HepG2 (cell line): ENCODE results near the gene ATOSB. TPM values are rescaled to one million over a fixed set of nuclear protein-coding genes. Genes with fewer than 3 reads are reported as not detected.

Source experiments
- ATAC-seq: fragments of 200-7000 bp; cut with Tn5 transposase; 3 replicates; pipeline ENCODE4 v1.9.1; 2020; ENCODE audit warnings: mild to moderate bottlenecking, moderate library complexity
- BruUV-seq: library from RNA; stranded (reverse); fragments of 400-500 nt; replicated peaks from 2 replicates; lab custom pipeline; 2021; lab: Mats Ljungman, UMichigan
- CTCF ChIA-PET: fragments of 300-600 bp; formaldehyde crosslinking; extraction: SDS; loops from one replicate; lab custom pipeline; 2021; ENCODE audit warnings: low total read pairs, inconsistent platforms, low intra/inter-chr PET ratio; lab: Yijun Ruan, JAX
- POLR2A ChIA-PET: fragments of 350-600 bp; sonication (Branson Sonifier 250); formaldehyde crosslinking; loops from one replicate; lab custom pipeline; 2020; ENCODE audit warnings: antibody characterized with exemption, inconsistent platforms; lab: Yijun Ruan, JAX
- DNase-seq: peaks from one replicate; pipeline ENCODE4 v3.0.0-alpha.2; 2015; ENCODE audit warnings: low spot score
- FAIRE-seq: peaks from 3 replicates; lab custom pipeline; 2011; peaks lifted over from hg19 to GRCh38; lab: Jason Lieb, UNC
- H2AFZ ChIP-seq: one replicate; pipeline ENCODE4 v1.6.1; 2011; ENCODE audit warnings: low read length, inconsistent platforms
- H3K27ac ChIP-seq: fragments of 300-600 bp; 3 replicates; pipeline ENCODE4 v1.8.0; 2011; ENCODE audit warnings: mixed run types, mild to moderate bottlenecking, mixed read lengths, low read length, inconsistent platforms; ENCODE audit not compliant: insufficient read depth; ENCODE audit errors: extremely low read length
- H3K27me3 ChIP-seq, 2 experiments: fragments of 200-600 bp in 1 of 2; 2 replicates in 1 of 2; 3 replicates in 1 of 2; pipeline versions ENCODE4 v1.6.0 to v1.8.0; 2011; ENCODE audit warnings: low read length in 2 of 2, mild to moderate bottlenecking in 2 of 2, moderate library complexity in 2 of 2, inconsistent platforms in 1 of 2; ENCODE audit not compliant: insufficient read depth in 2 of 2, control insufficient read depth in 1 of 2
- H3K36me3 ChIP-seq, 2 experiments: fragments of 200-600 bp in 1 of 2; replicated peaks in 1 of 2; 2 replicates in 1 of 2; 3 replicates in 1 of 2; pipeline versions ENCODE4 v1.5.1 to v1.8.0; 2011; ENCODE audit warnings: low read length in 2 of 2, inconsistent platforms in 1 of 2; ENCODE audit not compliant: insufficient read depth in 2 of 2, control insufficient read depth in 1 of 2
- H3K4me1 ChIP-seq: 2 replicates; pipeline ENCODE4 v1.5.1; 2012; ENCODE audit warnings: low read length, inconsistent platforms; ENCODE audit not compliant: insufficient read depth
- H3K4me2 ChIP-seq: 2 replicates; pipeline ENCODE4 v1.6.0; 2011; ENCODE audit warnings: low read depth, low read length, inconsistent platforms
- H3K4me3 ChIP-seq, 3 experiments: fragments of 200-600 bp in 1 of 3; sonication (generic), shearing (Covaris generic) in 1 of 3; replicated peaks in 1 of 3; 2 replicates each; pipeline ENCODE4 v1.5.1; 2011 to 2016; ENCODE audit warnings: low read length in 3 of 3, inconsistent platforms in 2 of 3, low read depth in 2 of 3, mild to moderate bottlenecking in 2 of 3, control low read depth in 1 of 3, mixed read lengths in 1 of 3; ENCODE audit not compliant: insufficient read depth in 1 of 3
- H3K79me2 ChIP-seq: one replicate; pipeline ENCODE4 v1.6.1; 2011; ENCODE audit warnings: low read length, inconsistent platforms; ENCODE audit not compliant: insufficient read depth
- H3K9ac ChIP-seq: 2 replicates; pipeline ENCODE4 v1.6.0; 2011; ENCODE audit warnings: mild to moderate bottlenecking, low read depth, low read length, inconsistent platforms; ENCODE audit not compliant: insufficient read depth
- H3K9me3 ChIP-seq: 2 replicates; pipeline ENCODE4 v1.5.1; 2012; ENCODE audit warnings: mild to moderate bottlenecking, low read length
- H4K20me1 ChIP-seq: 2 replicates; pipeline ENCODE4 v1.6.0; 2011; ENCODE audit warnings: inconsistent platforms, mild to moderate bottlenecking, low read length, moderate library complexity; ENCODE audit not compliant: insufficient read depth
- ARID3A ChIP-seq: IDR thresholded peaks from 2 replicates; pipeline ENCODE4 v1.6.1; 2012; ENCODE audit warnings: low read depth, low read length, improper control_type of control experiment
- CCDC6 ChIP-seq: sonication (generic); formaldehyde crosslinking; IDR thresholded peaks from 2 replicates; pipeline ENCODE4 v1.8.1; 2022; ENCODE audit warnings: mild to moderate bottlenecking, missing genetic modification reagents, moderate library complexity
- CHD4 ChIP-seq: fragments of 200-600 bp; sonication (generic); IDR thresholded peaks from 2 replicates; pipeline ENCODE4 v1.7.0; 2017; ENCODE audit warnings: mild to moderate bottlenecking, low read length, borderline replicate concordance
- DMAP1 ChIP-seq: IDR thresholded peaks from 2 replicates; pipeline ENCODE4 v1.6.1; 2016
- HCFC1 ChIP-seq: fragments of 150-350 bp; IDR thresholded peaks from 2 replicates; pipeline ENCODE4 v1.6.1; 2014; ENCODE audit warnings: low read depth, low read length
- IKZF4 ChIP-seq: sonication (generic); formaldehyde crosslinking; IDR thresholded peaks from 2 replicates; pipeline ENCODE4 v1.5.1; 2020; ENCODE audit warnings: borderline replicate concordance, mild to moderate bottlenecking, low read depth, missing genetic modification reagents; ENCODE audit errors: not compliant biosample characterization
- MIER3 ChIP-seq: IDR thresholded peaks from 2 replicates; pipeline ENCODE4 v1.6.1; 2016; ENCODE audit warnings: missing compliant biosample characterization, borderline replicate concordance
- NFKBIZ ChIP-seq: IDR thresholded peaks from 2 replicates; pipeline ENCODE4 v1.6.1; 2018; ENCODE audit warnings: missing genetic modification reagents, missing compliant biosample characterization
- SRSF4 ChIP-seq: fragments of 200-400 bp; formaldehyde crosslinking; IDR thresholded peaks from one replicate; pipeline ENCODE4 v1.6.1; 2018; ENCODE audit warnings: mild to moderate bottlenecking, low read depth, low read length, moderate library complexity; ENCODE audit not compliant: poor library complexity, severe bottlenecking
- ZBTB7A ChIP-seq: sonication (generic); formaldehyde crosslinking; IDR thresholded peaks from 2 replicates; pipeline ENCODE4 v1.8.0; 2022; ENCODE audit warnings: mild to moderate bottlenecking, missing genetic modification reagents
- ZNF296 ChIP-seq: sonication (generic); formaldehyde crosslinking; conservative IDR thresholded peaks from 2 replicates; pipeline ENCODE4 v1.5.0; 2020; ENCODE audit warnings: mild to moderate bottlenecking, missing genetic modification reagents
- ZSCAN22 ChIP-seq: sonication (generic); formaldehyde crosslinking; IDR thresholded peaks from 2 replicates; pipeline ENCODE4 v1.4.0; 2020; ENCODE audit warnings: mild to moderate bottlenecking, missing genetic modification reagents
- WGBS: methylation state at CpG from one replicate; pipeline ENCODE4 v1.1.6; 2017; ENCODE audit warnings: low lambda C conversion rate; 5-methylcytosine and 5-hydroxymethylcytosine counted together
- in situ Hi-C: cut with HindIII; loops from 2 replicates; pipeline ENCODE4 v1.10.0; 2017; ENCODE audit warnings: low pct_unique_long_range_greater_than_20kb; ENCODE audit not compliant: extremely low pct_ligation_motif_present
- intact Hi-C: fragments of 100-400 bp; cut with micrococcal nuclease; formaldehyde crosslinking; loops from one replicate; pipeline ENCODE4 v1.10.0; 2022; ENCODE audit not compliant: unreplicated experiment
- polyA plus RNA-seq, 8 experiments: library from polyadenylated mRNA; depleted of rRNA in 3 of 8; stranded (reverse) in 7 of 8; unstranded in 1 of 8; fragments of >200 nt; fragmentation: Illumina TruSeq in 4 of 8; extraction: Trizol in 4 of 8; gene quantifications; 2 replicates each; pipeline versions ENCODE4 v1.2.1 to v1.2.3, GENCODE V29; 2011 to 2016; ENCODE audit warnings: low read depth in 4 of 8, missing spikeins in 1 of 8, mixed read lengths in 1 of 8; ENCODE audit not compliant: insufficient read depth in 1 of 8
- total RNA-seq, 5 experiments: library from RNA; depleted of rRNA; stranded (reverse); fragments of >200 nt; fragmentation: Illumina TruSeq; extraction: Trizol; gene quantifications; 2 replicates each; pipeline ENCODE4 v1.2.3, GENCODE V29; 2016; ENCODE audit warnings: low read depth in 1 of 5
- TF ChIP-seq, protein P1 (sequence below): sonication (generic); formaldehyde crosslinking; IDR thresholded peaks from 2 replicates; pipeline ENCODE4 v1.4.0; 2020; ENCODE audit warnings: missing genetic modification reagents
- TF ChIP-seq, protein P2 (sequence below): sonication (generic); formaldehyde crosslinking; IDR thresholded peaks from 2 replicates; pipeline ENCODE4 v1.5.0; 2020; ENCODE audit warnings: mild to moderate bottlenecking, low read depth, missing genetic modification reagents, borderline replicate concordance

ATOSB gene
- total and polyA plus RNA-seq, 2 of the 13 experiments (the other 11 are each of a cell fraction or from before 2014, with no cell fraction given): 1.9 to 6.4 TPM

DNA sequence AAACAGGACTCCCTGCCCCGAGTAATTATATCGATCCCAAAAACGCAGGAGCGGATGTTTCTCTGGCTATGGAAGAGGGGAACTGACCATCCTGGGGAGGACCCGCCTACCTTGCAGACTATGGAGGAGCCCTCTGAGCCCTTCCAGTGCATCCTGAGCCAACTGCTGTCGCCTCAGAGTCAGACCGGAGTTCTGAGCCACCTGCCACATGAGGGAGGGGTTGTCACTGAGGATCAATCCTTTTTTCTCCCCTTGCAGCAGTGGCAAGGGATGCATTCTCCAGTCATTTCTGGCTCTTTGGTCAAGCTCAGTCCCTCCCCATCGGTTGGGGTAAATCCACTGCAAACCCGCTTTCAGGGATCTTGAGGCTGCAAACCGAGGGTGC, 36.6 kb downstream of the ATOSB start:
- Histone ChIP-seq H3K36me3 (peaks cover 4 to 21% of the 10 kb centered on the region in 2 experiments; a peak in 4 of 5 replicates), H4K20me1 (no peaks in the 10 kb centered on the region), H3K27me3 (no peaks in the 10 kb centered on the region; a peak in 1 of 5 replicates), H3K79me2 (peaks cover 26% of the 10 kb centered on the region), H3K4me2 (peak overlapping the region; percentile 97), H2AFZ (no peak overlapping the region), H3K9me3 (no peaks in the 10 kb centered on the region), H3K9ac (peak overlapping the region; percentile 75), H3K4me1 (peaks cover 23% of the 10 kb centered on the region), H3K4me3 (peak overlapping the region; percentile 78 to 79 (median 78)), H3K27ac (peak overlapping the region; percentile 76)
- TSS peak; percentile 53 for BruUV-seq
- peak; percentile 3; the same call in 1 of the 2 replicates for TF ChIP-seq CCDC6 (CRISPR knock-in tag)
- TF ChIP-seq, protein P1, sequence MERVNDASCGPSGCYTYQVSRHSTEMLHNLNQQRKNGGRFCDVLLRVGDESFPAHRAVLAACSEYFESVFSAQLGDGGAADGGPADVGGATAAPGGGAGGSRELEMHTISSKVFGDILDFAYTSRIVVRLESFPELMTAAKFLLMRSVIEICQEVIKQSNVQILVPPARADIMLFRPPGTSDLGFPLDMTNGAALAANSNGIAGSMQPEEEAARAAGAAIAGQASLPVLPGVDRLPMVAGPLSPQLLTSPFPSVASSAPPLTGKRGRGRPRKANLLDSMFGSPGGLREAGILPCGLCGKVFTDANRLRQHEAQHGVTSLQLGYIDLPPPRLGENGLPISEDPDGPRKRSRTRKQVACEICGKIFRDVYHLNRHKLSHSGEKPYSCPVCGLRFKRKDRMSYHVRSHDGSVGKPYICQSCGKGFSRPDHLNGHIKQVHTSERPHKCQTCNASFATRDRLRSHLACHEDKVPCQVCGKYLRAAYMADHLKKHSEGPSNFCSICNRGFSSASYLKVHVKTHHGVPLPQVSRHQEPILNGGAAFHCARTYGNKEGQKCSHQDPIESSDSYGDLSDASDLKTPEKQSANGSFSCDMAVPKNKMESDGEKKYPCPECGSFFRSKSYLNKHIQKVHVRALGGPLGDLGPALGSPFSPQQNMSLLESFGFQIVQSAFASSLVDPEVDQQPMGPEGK (CRISPR knock-in tag): no peak
- TF ChIP-seq ZNF296 (CRISPR knock-in tag): 0 out of 2 replicates have a peak, but pooled peaks have one; percentile 51
- 0 out of 2 replicates have a peak, but pooled peaks have one; percentile 26 for TF ChIP-seq ZBTB7A (CRISPR knock-in tag)
- peak; percentile 35 for ATAC-seq
- intact Hi-C loops (no loop called here), in situ Hi-C loops (no loop called here)
- no peak for FAIRE-seq
- ChIA-PET CTCF (no interaction called here), POLR2A (interaction anchor here (1.0 to 2.5 kb wide), 10 partner anchors 9 to 37 kb away, joined by 3 to 23 read pairs (median 8); partner anchors contain the start of genes ATOSB, PIGO and STOML2)
- WGBS: no CpG with 5 or more reads among the region's 10 CpGs
- no peak for DNase-seq

DNA sequence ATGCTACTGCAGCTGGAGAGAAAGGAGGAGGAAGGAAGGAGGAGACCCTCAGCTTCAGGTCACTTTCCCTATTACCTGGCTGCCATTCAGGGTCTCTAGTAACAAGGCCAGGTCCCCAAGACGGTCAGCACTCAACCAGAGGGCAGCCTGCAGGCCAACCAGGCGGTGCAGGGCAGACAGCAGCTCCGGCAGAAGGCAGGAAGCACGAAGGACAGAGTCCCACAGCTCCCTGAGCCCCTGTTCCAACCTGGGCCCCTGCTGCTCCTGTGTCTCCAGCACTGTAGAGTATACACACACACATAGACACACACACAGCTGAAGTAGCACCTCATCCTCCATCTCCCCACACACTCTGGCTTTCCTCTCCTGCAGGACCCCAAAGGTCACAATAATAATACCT, 37.6 kb downstream of the ATOSB start:
- CTCF ChIA-PET: no interaction called here
- TF ChIP-seq MIER3 (CRISPR knock-in tag): no peak
- no peak for TF ChIP-seq IKZF4 (CRISPR knock-in tag)
- no peak for TF ChIP-seq ARID3A
- no peak for TF ChIP-seq CHD4
- no peak for TF ChIP-seq DMAP1 (CRISPR knock-in tag)
- no peak for TF ChIP-seq ZSCAN22 (CRISPR knock-in tag)
- no peak for TF ChIP-seq HCFC1
- no peak for TF ChIP-seq SRSF4
- no peak for TF ChIP-seq NFKBIZ (CRISPR knock-in tag)
- TF ChIP-seq, protein P2, sequence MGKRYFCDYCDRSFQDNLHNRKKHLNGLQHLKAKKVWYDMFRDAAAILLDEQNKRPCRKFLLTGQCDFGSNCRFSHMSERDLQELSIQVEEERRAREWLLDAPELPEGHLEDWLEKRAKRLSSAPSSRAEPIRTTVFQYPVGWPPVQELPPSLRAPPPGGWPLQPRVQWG (CRISPR knock-in tag): no peak

More for the DNA sequence above, 37.6 kb downstream of the ATOSB start:
- H3K27ac ChIP-seq: peak overlapping the region; percentile 76
- FAIRE-seq: no peak
- H3K27me3 ChIP-seq: no peaks in the 10 kb centered on the region; a peak in 1 of 5 replicates
- H3K9me3 ChIP-seq: no peaks in the 10 kb centered on the region
- 60% methylated on average over 1 of the region's 4 CpGs for WGBS
- H2AFZ ChIP-seq: no peak overlapping the region
- peak overlapping the region; percentile 97 for H3K4me2 ChIP-seq
- peaks cover 27% of the 10 kb centered on the region for H3K4me1 ChIP-seq
- no peaks in the 10 kb centered on the region for H4K20me1 ChIP-seq
- H3K36me3 ChIP-seq: peaks cover 4 to 21% of the 10 kb centered on the region in 2 experiments; a peak in 4 of 5 replicates
- H3K79me2 ChIP-seq: peaks cover 26% of the 10 kb centered on the region
- peak overlapping the region; percentile 75 for H3K9ac ChIP-seq
- POLR2A ChIA-PET: interaction anchor here (2.5 kb wide), 1 partner anchor 17 kb away, joined by 14 read pairs; no protein-coding TSS in a partner anchor
- no peak for DNase-seq
- in situ Hi-C loops (no loop called here), intact Hi-C loops (no loop called here)
- peak overlapping the region in 2 of 3 experiments; percentile 78 to 79; a peak in 4 of 6 replicates for H3K4me3 ChIP-seq
- BruUV-seq: no TSS peak
- no peak for ATAC-seq
